Heart left ventricle (tissue), 16 donors: Measurements from ENCODE around the gene TRIM9. TPM values are rescaled to one million over a fixed set of nuclear protein-coding genes. Genes with fewer than 3 reads are reported as not detected.

ENCODE experiments used
- ATAC-seq, 4 donors: fragments of 200-7000 bp; cut with Tn5 transposase; one replicate each; pipeline ENCODE4 v1.9.1; 2020 to 2022; ENCODE audit warnings: moderate library complexity in 4 of 4, mild to moderate bottlenecking in 3 of 4, moderate number of reproducible peaks in 1 of 4
- DNase-seq, 5 donors: peaks; one replicate each; pipeline ENCODE4 v3.0.0-alpha.2; 2020
- H3K27ac ChIP-seq, 12 donors: fragments of 200-600 bp; sonication (generic) in 4 of 12; one replicate each; pipeline versions ENCODE4 v1.5.0 to v1.8.0; 2016 to 2022; ENCODE audit warnings: mild to moderate bottlenecking in 2 of 12
- H3K27me3 ChIP-seq, 9 donors: fragments of 200-600 bp; sonication (generic) in 2 of 9; one replicate each; pipeline versions ENCODE4 v1.5.1 to v1.8.0; 2016 to 2022; ENCODE audit warnings: mild to moderate bottlenecking in 3 of 9
- H3K36me3 ChIP-seq, 9 donors: fragments of 200-600 bp; sonication (generic) in 2 of 9; one replicate each; pipeline versions ENCODE4 v1.5.0 to v1.8.0; 2018 to 2022; ENCODE audit warnings: mild to moderate bottlenecking in 2 of 9
- H3K4me1 ChIP-seq, 12 donors: fragments of 200-600 bp; sonication (generic) in 4 of 12; one replicate each; pipeline versions ENCODE4 v1.5.0 to v1.8.0; 2016 to 2022; ENCODE audit warnings: mild to moderate bottlenecking in 3 of 12
- H3K4me3 ChIP-seq, 12 donors: fragments of 200-600 bp; sonication (generic) in 4 of 12; one replicate each; pipeline versions ENCODE4 v1.5.0 to v1.8.0; 2017 to 2022; ENCODE audit warnings: mild to moderate bottlenecking in 9 of 12, moderate library complexity in 4 of 12
- H3K9me3 ChIP-seq, 12 donors: fragments of 200-600 bp; sonication (generic) in 4 of 12; one replicate each; pipeline versions ENCODE4 v1.5.0 to v1.8.0; 2016 to 2022; ENCODE audit warnings: mild to moderate bottlenecking in 1 of 12
- CTCF ChIP-seq, 12 donors: fragments of 200-600 bp; sonication (generic) in 4 of 12; IDR thresholded peaks; one replicate each; pipeline versions ENCODE4 v1.5.0 to v1.8.0; 2018 to 2022; ENCODE audit warnings: antibody characterized with exemption in 12 of 12, mild to moderate bottlenecking in 5 of 12
- POLR2A ChIP-seq, 2 donors: fragments of 450-650 bp; IDR thresholded peaks; one replicate each; pipeline ENCODE4 v1.6.1; 2017; ENCODE audit warnings: antibody characterized with exemption in 2 of 2, mild to moderate bottlenecking in 2 of 2, moderate library complexity in 2 of 2
- WGBS, 4 donors: extraction: QIAGEN DNeasy Blood & Tissue Kit in 2 of 4; methylation state at CpG; one replicate each; pipeline versions ENCODE4 v1.1.5 to v1.1.7; 2013 to 2018; 5-methylcytosine and 5-hydroxymethylcytosine counted together
- intact Hi-C, 10 donors: fragments of 100-400 bp; cut with DNase I; formaldehyde crosslinking; loops; one replicate each; pipeline versions ENCODE4 v1.11.1 to v1.14.2; 2022
- polyA plus RNA-seq, 2 donors: library from polyadenylated mRNA; stranded (reverse); fragments of 200-250 nt; gene quantifications; one replicate each; pipeline ENCODE4 v1.2.3, GENCODE V29; 2013
- total RNA-seq, 9 donors: library from RNA; depleted of rRNA in 2 of 9; stranded (reverse); fragments of >200 nt in 2 of 9; fragmentation: NEBNext Ultra II Directional in 3 of 9; extraction: Animal tissue kit (Norgen Biotek cat#: 25700) in 3 of 9; gene quantifications; one replicate each; pipeline versions ENCODE4 v1.1.0 to v1.2.4, GENCODE V29; 2016 to 2023
- donor health status: ischemic (EF 13 %, LVEDD 7.1; RV severe dilation, severe dysfunction).
- donor health status: healthy with polysubstance abuse.
- donor health status: DM: no; HTN: yes; CAD: no.
- donor health status: DM: no; HTN: no; CAD: no.
- donor health status: ischemic (EF 25% LVEDD 6.9; RV normal size, moderate dysfunction).
- donor health status: ischemic (EF 25% LVEDD 5.7; RV mildly dilated, moderate dysfunction).
- donor health status: healthy.
- donor health status: DM: yes; HTN: yes; CAD: no.
- donor health status: ischemic (EF 35%, LVEDD 5.7; RV mildly dilated, moderate dysfunction).
- donor health status: nonischemic (EF 11% LVEDD 7.7; RV severe dilation, severe dysfunction).
- donor health status: DM: yes; HTN: yes; CAD: no.
- donor health status: PGD.
- donor health status: ischemic (EF 29% LVEDD 5.4; RV normal size, mild dysfunction).
- donor health status: nonischemic (EF 23%, LVEDD 6.1; RV moderate dilation, normal function).

TRIM9 gene
- total and polyA plus RNA-seq, 11 donors: 0.20 to 1.7 (median 0.50) TPM

GRCh38 chr14:50937325-50937724, 157.6 kb downstream of the TRIM9 start:
- H3K36me3 ChIP-seq: peaks cover 0 to 35% (median 8%) of the 10 kb centered on the region in 9 donors
- TF ChIP-seq POLR2A (IDR thresholded peaks at IDR 0.05) (no peak), CTCF (IDR thresholded peaks at IDR 0.05) (no peak)
- H3K27ac ChIP-seq: peak overlapping the region in 1 of 12 donors; percentile 68
- no peaks in the 10 kb centered on the region for H3K27me3 ChIP-seq
- WGBS, 4 donors: 63 to 74% (median 67%) methylated on average over 2 of the region's 2 CpGs
- no peak for DNase-seq
- H3K4me3 ChIP-seq: no peak overlapping the region
- no peaks in the 10 kb centered on the region for H3K9me3 ChIP-seq
- intact Hi-C loops: no loop called here
- peaks cover 0 to 37% (median 0%) of the 10 kb centered on the region in 12 donors for H3K4me1 ChIP-seq
- no peak for ATAC-seq

GRCh38 chr14:50936882-50937281, 158.0 kb downstream of the TRIM9 start:
- H3K27ac ChIP-seq: peak overlapping the region in 1 of 12 donors; percentile 68
- TF ChIP-seq CTCF (IDR thresholded peaks at IDR 0.05): no peak
- peaks cover 0 to 37% (median 13%) of the 10 kb centered on the region in 9 donors for H3K36me3 ChIP-seq
- no peaks in the 10 kb centered on the region for H3K27me3 ChIP-seq
- WGBS, 4 donors: 69 to 94% (median 92%) methylated on average over 2 of the region's 2 CpGs
- no peak overlapping the region for H3K4me3 ChIP-seq
- intact Hi-C loops: no loop called here
- no peaks in the 10 kb centered on the region for H3K9me3 ChIP-seq
- peaks cover 0 to 40% (median 0%) of the 10 kb centered on the region in 12 donors for H3K4me1 ChIP-seq
- DNase-seq (no peak), ATAC-seq (no peak)

- intact Hi-C loops: no loop called here
- Histone ChIP-seq H3K27ac (peak overlapping the region in 1 of 12 donors; percentile 68), H3K9me3 (no peaks in the 10 kb centered on the region), H3K4me1 (peaks cover 0 to 40% (median 0%) of the 10 kb centered on the region in 12 donors), H3K36me3 (peaks cover 0 to 44% (median 21%) of the 10 kb centered on the region in 9 donors), H3K4me3 (no peak overlapping the region), H3K27me3 (no peaks in the 10 kb centered on the region)
- TF ChIP-seq POLR2A (IDR thresholded peaks at IDR 0.05): no peak
- TF ChIP-seq CTCF (IDR thresholded peaks at IDR 0.05): no peak
- WGBS, 4 donors: 66 to 98% (median 91%) methylated on average over 2 of the region's 2 CpGs
- ATAC-seq: no peak
- DNase-seq: no peak
Measured at GRCh38 chr14:50936016-50936340, 158.9 kb downstream of the TRIM9 start.

GRCh38 chr14:50935126-50936015, 159.5 kb downstream of the TRIM9 start:
- intact Hi-C loops: no loop called here
- H3K27me3 ChIP-seq: no peaks in the 10 kb centered on the region
- no peak for ATAC-seq

More at GRCh38 chr14:50935126-50936015, 159.5 kb downstream of the TRIM9 start:
- no peak overlapping the region for H3K27ac ChIP-seq
- H3K9me3 ChIP-seq: no peaks in the 10 kb centered on the region
- H3K4me3 ChIP-seq: no peak overlapping the region
- DNase-seq: no peak
- H3K36me3 ChIP-seq: peaks cover 0 to 50% (median 26%) of the 10 kb centered on the region in 9 donors
- peaks cover 0 to 40% (median 0%) of the 10 kb centered on the region in 12 donors for H3K4me1 ChIP-seq
- TF ChIP-seq POLR2A (IDR thresholded peaks at IDR 0.05) (no peak), CTCF (IDR thresholded peaks at IDR 0.05) (no peak)
- 66 to 88% (median 85%) methylated on average over 5 of the region's 5 CpGs for WGBS, 4 donors
